IPS-18a (cell line): ENCODE results near the gene KRT35.
"Not testable (repeated sequence)": the region's sequence is repeated elsewhere in the genome, so short reads cannot be mapped to it uniquely, and the experiment has no call there.

ENCODE experiments used
- H3K27ac ChIP-seq: one replicate; pipeline ENCODE4 v1.5.1; 2013; ENCODE audit warnings: low read length
- H3K27me3 ChIP-seq: one replicate; pipeline ENCODE4 v1.6.1; 2013; ENCODE audit warnings: mild to moderate bottlenecking, low read length; ENCODE audit not compliant: control insufficient read depth, insufficient read depth
- H3K36me3 ChIP-seq: one replicate; pipeline ENCODE4 v1.6.1; 2013; ENCODE audit warnings: low read depth, low read length; ENCODE audit not compliant: control insufficient read depth
- H3K4me1 ChIP-seq: one replicate; pipeline ENCODE4 v1.6.1; 2013; ENCODE audit warnings: low read depth, low read length; ENCODE audit not compliant: control insufficient read depth
- H3K4me3 ChIP-seq: one replicate; pipeline ENCODE4 v1.5.1; 2013; ENCODE audit warnings: low read length
- H3K9ac ChIP-seq: one replicate; pipeline ENCODE4 v1.6.1; 2013; ENCODE audit warnings: mild to moderate bottlenecking, low read length, moderate library complexity
- H3K9me3 ChIP-seq: one replicate; pipeline ENCODE4 v1.6.1; 2013; ENCODE audit warnings: low read depth, low read length; ENCODE audit not compliant: control insufficient read depth

KRT35 gene

GRCh38 chr17:41446806-41447205 lies 34.1 kb downstream of the KRT35 start:
- Histone ChIP-seq H3K36me3 (no peaks in the 10 kb centered on the region), H3K27me3 (no peaks in the 10 kb centered on the region), H3K4me1 (no peaks in the 10 kb centered on the region), H3K4me3 (no peak overlapping the region), H3K9ac (no peak overlapping the region), H3K9me3 (no peaks in the 10 kb centered on the region), H3K27ac (no peak overlapping the region)

- H3K27me3 ChIP-seq, result no peaks in the 10 kb centered on the region
Observed at GRCh38 chr17:41444640-41445039, 36.3 kb downstream of the KRT35 start.

GRCh38 chr17:41444186-41444585 lies 36.8 kb downstream of the KRT35 start:
- H3K4me3 ChIP-seq, result no peak overlapping the region

More at GRCh38 chr17:41444640-41445039, 36.3 kb downstream of the KRT35 start:
- H3K27ac ChIP-seq, result no peak overlapping the region
- no peaks in the 10 kb centered on the region for H3K4me1 ChIP-seq
- no peak overlapping the region for H3K9ac ChIP-seq
- H3K4me3 ChIP-seq, result no peak overlapping the region
- H3K9me3 ChIP-seq, result no peaks in the 10 kb centered on the region
- H3K36me3 ChIP-seq, result no peaks in the 10 kb centered on the region

GRCh38 chr17:41442739-41443138 lies 38.2 kb downstream of the KRT35 start:
- no peaks in the 10 kb centered on the region for H3K4me1 ChIP-seq
- H3K9me3 ChIP-seq, result no peaks in the 10 kb centered on the region
- no peak overlapping the region for H3K4me3 ChIP-seq
- H3K9ac ChIP-seq, result no peak overlapping the region
- no peak overlapping the region for H3K27ac ChIP-seq
- H3K36me3 ChIP-seq, result no peaks in the 10 kb centered on the region
- H3K27me3 ChIP-seq, result no peaks in the 10 kb centered on the region

More at GRCh38 chr17:41444186-41444585, 36.8 kb downstream of the KRT35 start:
- no peaks in the 10 kb centered on the region for H3K9me3 ChIP-seq
- H3K36me3 ChIP-seq, result no peaks in the 10 kb centered on the region
- no peaks in the 10 kb centered on the region for H3K4me1 ChIP-seq
- no peak overlapping the region for H3K9ac ChIP-seq
- H3K27me3 ChIP-seq, result no peaks in the 10 kb centered on the region
- H3K27ac ChIP-seq, result no peak overlapping the region

- H3K27ac ChIP-seq, result no peak within 1 kb of the TSS
- no peaks in the 10 kb centered on the region for H3K27me3 ChIP-seq
- H3K9ac ChIP-seq, result no peak within 1 kb of the TSS
- no peaks in the 10 kb centered on the region for H3K9me3 ChIP-seq
- H3K4me3 ChIP-seq, result no peak within 1 kb of the TSS
- no peaks in the 10 kb centered on the region for H3K36me3 ChIP-seq
- H3K4me1 ChIP-seq, result no peaks in the 10 kb centered on the region
Observed at GRCh38 chr17:41440531-41441033, 40.4 kb downstream of the KRT35 start, which contains the start of gene KRT38. Gene KRT38 (minus strand): TSS chr17:41440983. CDS start chr17:41440921, 62 bp downstream.

- no peak overlapping the region for H3K4me3 ChIP-seq
- H3K27ac ChIP-seq, result no peak overlapping the region
- H3K4me1 ChIP-seq, result no peaks in the 10 kb centered on the region
- H3K9me3 ChIP-seq, result no peaks in the 10 kb centered on the region
- H3K36me3 ChIP-seq, result no peaks in the 10 kb centered on the region
- no peaks in the 10 kb centered on the region for H3K27me3 ChIP-seq
- no peak overlapping the region for H3K9ac ChIP-seq
Observed at GRCh38 chr17:41439375-41439774, 41.6 kb downstream of the KRT35 start.

GRCh38 chr17:41437769-41438168 lies 43.2 kb downstream of the KRT35 start:
- Histone ChIP-seq H3K27ac (no peak overlapping the region), H3K36me3 (no peaks in the 10 kb centered on the region), H3K4me1 (no peaks in the 10 kb centered on the region), H3K27me3 (no peaks in the 10 kb centered on the region), H3K4me3 (no peak overlapping the region), H3K9ac (no peak overlapping the region), H3K9me3 (no peaks in the 10 kb centered on the region)

- no peaks in the 10 kb centered on the region for H3K9me3 ChIP-seq
- no peak overlapping the region for H3K9ac ChIP-seq
- H3K4me1 ChIP-seq, result no peaks in the 10 kb centered on the region
- H3K36me3 ChIP-seq, result no peaks in the 10 kb centered on the region
- no peak overlapping the region for H3K4me3 ChIP-seq
- H3K27ac ChIP-seq, result no peak overlapping the region
- H3K27me3 ChIP-seq, result no peaks in the 10 kb centered on the region
Observed at GRCh38 chr17:41437254-41437653, 43.7 kb downstream of the KRT35 start.

- no peaks in the 10 kb centered on the region for H3K4me1 ChIP-seq
- H3K9me3 ChIP-seq, result no peaks in the 10 kb centered on the region
- no peaks in the 10 kb centered on the region for H3K27me3 ChIP-seq
- no peak overlapping the region for H3K27ac ChIP-seq
- no peak overlapping the region for H3K9ac ChIP-seq
- H3K36me3 ChIP-seq, result no peaks in the 10 kb centered on the region
- H3K4me3 ChIP-seq, result no peak overlapping the region
Observed at GRCh38 chr17:41434415-41434814, 46.5 kb downstream of the KRT35 start.

GRCh38 chr17:41434005-41434404 lies 46.9 kb downstream of the KRT35 start:
- no peak overlapping the region for H3K27ac ChIP-seq
- H3K4me3 ChIP-seq, result no peak overlapping the region
- no peak overlapping the region for H3K9ac ChIP-seq
- no peaks in the 10 kb centered on the region for H3K27me3 ChIP-seq
- H3K36me3 ChIP-seq, result no peaks in the 10 kb centered on the region
- no peaks in the 10 kb centered on the region for H3K9me3 ChIP-seq
- H3K4me1 ChIP-seq, result no peaks in the 10 kb centered on the region

- peaks cover 3% of the 10 kb centered on the region for H3K4me1 ChIP-seq
- no peak overlapping the region for H3K27ac ChIP-seq
- no peaks in the 10 kb centered on the region for H3K36me3 ChIP-seq
- H3K27me3 ChIP-seq, result no peaks in the 10 kb centered on the region
- H3K9me3 ChIP-seq, result no peaks in the 10 kb centered on the region
- H3K9ac ChIP-seq, result no peak overlapping the region
- H3K4me3 ChIP-seq, result no peak overlapping the region
Observed at GRCh38 chr17:41433586-41433985, 47.4 kb downstream of the KRT35 start.

- H3K36me3 ChIP-seq, H3K4me3 ChIP-seq, H3K27ac ChIP-seq, H3K4me1 ChIP-seq, H3K27me3 ChIP-seq, H3K9ac ChIP-seq, H3K9me3 ChIP-seq: not testable (repeated sequence)
Observed at GRCh38 chr17:41430376-41430775, 50.6 kb downstream of the KRT35 start.
